ENCODE results near the gene CRYBG2. TPM values are rescaled to one million over a fixed set of nuclear protein-coding genes. Genes with fewer than 3 reads are reported as not detected.
"Not testable (repeated sequence)": the region's sequence is repeated elsewhere in the genome, so short reads cannot be mapped to it uniquely, and the experiment has no call there.

The CRYBG2 gene
- total RNA-seq, 1 donor from 2014 or later: 0.27 TPM

DNA sequence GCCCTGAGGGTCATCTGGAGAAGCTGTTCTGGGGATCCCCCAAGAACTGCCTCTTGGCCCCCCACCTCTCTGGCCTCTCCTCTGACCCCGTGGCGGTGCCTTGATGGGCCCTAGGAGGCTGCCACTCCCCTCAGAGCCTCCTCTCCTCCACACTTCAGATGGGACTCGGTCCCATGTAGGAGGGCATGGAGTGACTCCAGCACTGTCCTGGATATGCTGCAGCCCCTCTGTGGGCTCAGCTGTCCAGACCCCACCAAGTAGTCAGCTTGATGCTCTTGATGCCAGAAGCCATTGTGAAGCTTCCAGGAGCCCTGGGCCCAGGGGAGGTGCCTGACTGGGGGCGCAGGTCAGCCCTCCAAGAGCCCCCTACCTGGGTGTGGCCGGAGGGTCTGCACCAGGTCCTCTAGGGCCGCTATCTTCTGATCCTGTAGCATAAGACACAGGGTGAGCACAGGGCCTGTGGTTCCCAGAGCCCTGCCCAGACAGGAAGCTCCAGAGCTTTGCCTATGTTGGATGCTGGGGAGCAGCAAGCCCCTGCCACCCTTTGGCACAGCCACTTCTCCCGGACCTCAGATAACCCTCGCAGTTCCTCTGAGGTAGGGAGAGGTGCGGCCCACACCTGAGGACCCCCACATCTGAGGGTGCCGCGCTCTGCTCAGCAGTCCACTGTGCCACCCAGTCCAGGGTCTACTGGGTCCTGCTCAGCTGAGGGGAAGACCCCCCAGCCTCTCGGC is 56.7 kb downstream of the CRYBG2 start:
- ChIA-PET POLR2A (interaction anchor here (0.5 to 6.4 kb wide), 5 partner anchors 8 to 22 kb away, joined by 3 to 49 read pairs (median 4); partner anchors contain the start of gene UBXN11), CTCF (no interaction called here)
- DNase-seq: no peak
- Mint-ChIP-seq H3K9me3 (no peaks in the 10 kb centered on the region), H3K27me3 (no peaks in the 10 kb centered on the region), H3K4me3 (no peak overlapping the region), H3K27ac (no peak overlapping the region), H3K4me1 (peaks cover 42% of the 10 kb centered on the region), H3K36me3 (ENCODE audit: low read depth) (no peaks in the 10 kb centered on the region)
- TF ChIP-seq, protein P1, sequence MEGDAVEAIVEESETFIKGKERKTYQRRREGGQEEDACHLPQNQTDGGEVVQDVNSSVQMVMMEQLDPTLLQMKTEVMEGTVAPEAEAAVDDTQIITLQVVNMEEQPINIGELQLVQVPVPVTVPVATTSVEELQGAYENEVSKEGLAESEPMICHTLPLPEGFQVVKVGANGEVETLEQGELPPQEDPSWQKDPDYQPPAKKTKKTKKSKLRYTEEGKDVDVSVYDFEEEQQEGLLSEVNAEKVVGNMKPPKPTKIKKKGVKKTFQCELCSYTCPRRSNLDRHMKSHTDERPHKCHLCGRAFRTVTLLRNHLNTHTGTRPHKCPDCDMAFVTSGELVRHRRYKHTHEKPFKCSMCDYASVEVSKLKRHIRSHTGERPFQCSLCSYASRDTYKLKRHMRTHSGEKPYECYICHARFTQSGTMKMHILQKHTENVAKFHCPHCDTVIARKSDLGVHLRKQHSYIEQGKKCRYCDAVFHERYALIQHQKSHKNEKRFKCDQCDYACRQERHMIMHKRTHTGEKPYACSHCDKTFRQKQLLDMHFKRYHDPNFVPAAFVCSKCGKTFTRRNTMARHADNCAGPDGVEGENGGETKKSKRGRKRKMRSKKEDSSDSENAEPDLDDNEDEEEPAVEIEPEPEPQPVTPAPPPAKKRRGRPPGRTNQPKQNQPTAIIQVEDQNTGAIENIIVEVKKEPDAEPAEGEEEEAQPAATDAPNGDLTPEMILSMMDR (IDR thresholded peaks at IDR 0.05): no peak
- ATAC-seq (ENCODE audit: low read depth): no peak
- intact Hi-C loops (cut with micrococcal nuclease): no loop called here

DNA sequence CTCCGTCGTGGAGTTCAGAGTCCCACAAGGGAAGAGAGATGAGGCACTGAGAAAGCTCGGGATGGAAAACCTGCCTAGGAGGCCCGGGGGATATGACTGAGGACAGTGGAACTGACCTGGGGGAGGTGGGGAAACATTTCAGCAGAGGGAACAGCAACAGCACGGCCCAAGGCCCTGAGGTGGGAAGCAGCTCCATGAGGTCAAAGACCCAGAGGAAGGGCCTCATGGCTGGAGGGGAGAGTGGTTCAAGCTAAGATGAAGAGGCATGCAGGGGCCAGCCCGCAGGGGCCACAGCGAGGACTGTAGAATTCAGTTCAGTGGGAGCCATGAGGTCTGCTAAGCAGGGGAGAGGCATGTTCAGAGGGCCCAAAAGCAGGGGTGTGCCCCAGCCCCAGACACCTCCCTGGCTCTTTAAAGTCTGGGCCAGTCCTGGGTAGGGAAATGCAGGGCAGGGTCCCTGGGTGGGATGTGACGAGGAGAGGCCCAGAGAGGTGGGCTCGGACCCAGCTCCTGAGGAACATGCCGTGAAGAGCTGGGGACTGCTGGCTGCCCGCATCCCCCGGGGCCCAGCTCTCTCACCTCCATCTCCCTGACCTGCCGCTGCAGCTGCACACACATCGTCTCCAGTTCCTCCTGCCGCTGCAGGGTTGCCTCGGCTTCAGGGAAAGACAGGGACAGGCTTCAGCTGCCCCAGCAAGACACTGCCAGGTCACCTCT is 57.4 kb downstream of the CRYBG2 start:
- H3K9me3 Mint-ChIP-seq: no peaks in the 10 kb centered on the region
- ATAC-seq (ENCODE audit: low read depth) (no peak), DNase-seq (no peak)
- intact Hi-C loops (cut with micrococcal nuclease): loop anchor here (1.0 kb wide), 1 partner anchor 16 kb away; no protein-coding TSS in a partner anchor
- POLR2A ChIA-PET: interaction anchor here (0.5 to 6.4 kb wide), 6 partner anchors 7 to 23 kb away, joined by 3 to 49 read pairs (median 4); partner anchors contain the start of gene UBXN11
- H3K36me3 Mint-ChIP-seq (ENCODE audit: low read depth): no peaks in the 10 kb centered on the region
- TF ChIP-seq, protein P1 (IDR thresholded peaks at IDR 0.05): no peak
- H3K27ac Mint-ChIP-seq: peak overlapping the region; percentile 12
- H3K4me1 Mint-ChIP-seq: peaks cover 50% of the 10 kb centered on the region
- H3K27me3 Mint-ChIP-seq: no peaks in the 10 kb centered on the region
- CTCF ChIA-PET: no interaction called here
- H3K4me3 Mint-ChIP-seq: no peak overlapping the region

DNA sequence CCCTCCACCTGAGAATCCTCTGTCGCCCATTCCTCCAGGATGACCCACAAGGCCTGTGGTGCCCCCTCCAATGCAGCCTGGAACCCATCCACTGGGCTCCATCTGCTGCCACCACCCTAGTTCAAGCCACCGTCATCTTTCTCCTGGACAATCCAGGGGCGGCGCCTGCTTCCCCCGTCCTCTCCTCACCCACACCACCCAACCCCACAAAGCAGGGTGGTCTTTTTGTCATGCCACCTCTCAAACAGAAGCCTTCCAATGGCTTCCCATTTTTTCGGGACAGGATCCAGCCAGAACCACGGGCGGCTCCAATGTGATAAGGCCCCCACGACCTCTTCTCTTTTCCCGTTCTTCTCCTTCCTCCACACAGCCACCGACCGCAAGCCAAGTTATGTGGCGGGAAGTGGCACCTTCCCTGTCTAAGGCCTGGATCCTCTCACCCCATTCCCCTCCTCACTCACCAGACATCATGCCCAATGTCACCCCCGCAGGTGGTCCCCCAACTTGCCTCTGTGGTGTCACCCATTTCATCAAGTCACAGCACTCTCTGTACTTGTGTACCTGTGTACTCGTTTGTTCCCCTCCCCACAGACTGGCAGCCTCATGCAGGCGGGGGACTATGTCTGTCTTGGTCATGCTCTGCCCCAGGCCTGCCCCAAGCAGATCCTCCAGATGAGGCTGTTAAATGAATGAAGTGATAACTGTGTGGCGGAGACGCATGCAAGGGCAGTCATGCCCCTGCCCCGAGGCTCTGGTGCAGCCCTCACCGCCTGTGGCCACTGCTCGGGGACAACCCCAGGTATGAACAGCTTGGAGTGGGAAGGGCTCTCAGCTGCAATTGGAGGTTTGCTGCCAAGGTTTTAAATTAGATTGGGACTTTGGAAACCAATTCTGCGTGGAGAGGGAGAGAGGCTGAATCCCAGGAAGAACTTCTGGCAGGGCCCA is 58.5 kb downstream of the CRYBG2 start:
- intact Hi-C loops (cut with micrococcal nuclease): loop anchor here (1.0 kb wide), 1 partner anchor 17 kb away; no protein-coding TSS in a partner anchor
- TF ChIP-seq, protein P1 (IDR thresholded peaks at IDR 0.05): no peak
- H3K27ac Mint-ChIP-seq: no peak overlapping the region
- DNase-seq (no peak), ATAC-seq (ENCODE audit: low read depth) (no peak)
- CTCF ChIA-PET: interaction anchor here (1.4 kb wide), 1 partner anchor 16 kb away, joined by 3 read pairs; no protein-coding TSS in a partner anchor
- H3K4me3 Mint-ChIP-seq: no peak overlapping the region
- H3K27me3 Mint-ChIP-seq: no peaks in the 10 kb centered on the region
- H3K36me3 Mint-ChIP-seq (ENCODE audit: low read depth): no peaks in the 10 kb centered on the region
- no peaks in the 10 kb centered on the region for H3K9me3 Mint-ChIP-seq
- POLR2A ChIA-PET: interaction anchor here (1.8 to 6.4 kb wide), 2 partner anchors 6 to 11 kb away, joined by 6 to 49 read pairs; partner anchors contain the start of gene UBXN11
- H3K4me1 Mint-ChIP-seq: peaks cover 57% of the 10 kb centered on the region

DNA sequence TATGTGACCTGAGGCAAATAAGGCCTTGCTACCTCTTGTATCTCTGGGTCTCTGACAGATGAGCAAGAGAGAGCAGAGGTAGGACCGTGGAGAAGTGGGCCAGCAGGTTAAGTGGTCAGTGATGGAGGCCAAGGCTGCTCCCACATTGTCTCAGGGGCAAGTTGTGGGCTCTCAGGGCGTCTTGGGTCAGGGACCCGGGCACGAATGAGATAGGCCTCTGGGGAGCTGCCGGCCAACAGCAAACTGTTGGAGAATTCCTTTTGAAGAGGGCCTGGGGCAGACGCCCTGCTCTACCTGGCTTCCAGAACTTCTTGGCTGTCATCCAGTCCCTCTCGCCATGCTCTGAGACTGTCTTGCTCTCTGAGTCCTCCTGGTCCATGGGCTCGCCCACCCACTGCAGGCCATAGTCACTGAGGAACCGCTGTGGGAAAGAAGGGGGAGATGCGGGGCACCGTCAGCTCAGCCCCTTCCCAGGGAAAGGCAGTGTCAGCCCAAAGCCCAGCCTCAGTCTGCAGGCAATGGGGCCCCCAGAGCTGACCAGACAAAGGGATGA is 59.9 kb downstream of the CRYBG2 start:
- Mint-ChIP-seq H3K27me3 (no peaks in the 10 kb centered on the region), H3K36me3 (ENCODE audit: low read depth) (no peaks in the 10 kb centered on the region), H3K9me3 (no peaks in the 10 kb centered on the region), H3K27ac (no peak overlapping the region), H3K4me1 (peaks cover 58% of the 10 kb centered on the region), H3K4me3 (no peak overlapping the region)
- TF ChIP-seq, protein P1 (IDR thresholded peaks at IDR 0.05): no peak
- CTCF ChIA-PET: interaction anchor here (1.4 kb wide), 1 partner anchor 15 kb away, joined by 3 read pairs; no protein-coding TSS in a partner anchor
- DNase-seq (no peak), ATAC-seq (ENCODE audit: low read depth) (no peak)
- intact Hi-C loops (cut with micrococcal nuclease): no loop called here
- POLR2A ChIA-PET: interaction anchor here (21.5 kb wide), 1 partner anchor 26 kb away, joined by 1638 read pairs; the partner anchor contains the start of gene CD52

DNA sequence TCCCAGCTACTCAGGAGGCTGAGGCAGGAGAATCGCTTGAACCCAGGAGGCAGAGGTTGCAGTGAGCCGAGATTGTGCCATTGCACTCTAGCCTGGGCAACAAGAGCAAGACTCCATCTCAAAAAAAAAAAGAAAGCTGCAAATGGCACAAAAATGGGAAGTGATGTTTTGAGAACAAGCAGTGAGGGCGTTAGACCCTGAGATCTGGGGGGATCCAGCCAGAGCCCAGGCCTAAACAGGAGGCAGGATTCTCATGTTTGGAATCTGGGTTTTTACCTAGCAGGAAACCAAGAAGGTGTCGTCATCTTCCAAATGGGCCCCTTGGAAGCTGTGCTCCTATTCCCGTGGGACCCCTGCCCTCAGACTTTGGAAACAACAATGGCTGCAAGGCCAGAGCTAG is 61.2 kb downstream of the CRYBG2 start:
- H3K9me3 Mint-ChIP-seq; DNase-seq; ATAC-seq (ENCODE audit: low read depth); H3K36me3 Mint-ChIP-seq (ENCODE audit: low read depth); H3K27me3 Mint-ChIP-seq; intact Hi-C loops (cut with micrococcal nuclease): not testable (repeated sequence)
- peaks cover 62% of the 10 kb centered on the region for H3K4me1 Mint-ChIP-seq
- H3K4me3 Mint-ChIP-seq: peak overlapping the region; percentile 19
- peak overlapping the region; percentile 100 for H3K27ac Mint-ChIP-seq
- POLR2A ChIA-PET: interaction anchor here (0.6 to 21.5 kb wide), 4 partner anchors 8 to 27 kb away, joined by 4 to 1638 read pairs (median 40); partner anchors contain the start of genes CD52 and UBXN11
- CTCF ChIA-PET: interaction anchor here (10.4 kb wide), 1 partner anchor 26 kb away, joined by 372 read pairs; the partner anchor contains the start of gene CD52

All from activated B cell treated with CpG ODN at 0.5 μM for 24 hours (primary cell).